GM19035 (cell line): Measurements from ENCODE around the gene KRT2.
"Not testable (repeated sequence)": the region's sequence is repeated elsewhere in the genome, so short reads cannot be mapped to it uniquely, and the experiment has no call there.

Source experiments
- ATAC-seq: cut with Tn5 transposase; IDR thresholded peaks from one replicate; pipeline ENCODE4 v1.9.1; 2021; ENCODE audit not compliant: unreplicated experiment

KRT2 gene

GRCh38 chr12:52685406-52685890 lies 33.4 kb upstream of the KRT2 start:
- ATAC-seq, result no peak

GRCh38 chr12:52684431-52684830 lies 32.4 kb upstream of the KRT2 start:
- ATAC-seq, result no peak

- no peak for ATAC-seq
These were observed 31.7 kb upstream of the KRT2 start for GRCh38 chr12:52683575-52684300.

GRCh38 chr12:52682938-52683574 lies 31.0 kb upstream of the KRT2 start:
- ATAC-seq, result no peak

GRCh38 chr12:52682381-52682660 lies 30.3 kb upstream of the KRT2 start:
- ATAC-seq, result no peak

GRCh38 chr12:52681526-52682380 lies 29.7 kb upstream of the KRT2 start:
- ATAC-seq, result no peak

- ATAC-seq, result no peak
These were observed 28.4 kb upstream of the KRT2 start, which contains the start of gene KRT1 for GRCh38 chr12:52680363-52680762. TSS of gene KRT1 (minus strand) at chr12:52680407. CDS start at chr12:52680348, 59 bp downstream.

- ATAC-seq, result no peak
These were observed 27.9 kb upstream of the KRT2 start for GRCh38 chr12:52679875-52680274.

GRCh38 chr12:52677671-52678070 lies 25.7 kb upstream of the KRT2 start:
- no peak for ATAC-seq

GRCh38 chr12:52677126-52677525 lies 25.1 kb upstream of the KRT2 start:
- ATAC-seq, result no peak

- ATAC-seq, result no peak
These were observed 24.2 kb upstream of the KRT2 start for GRCh38 chr12:52676163-52676562.

GRCh38 chr12:52675301-52675701 lies 23.3 kb upstream of the KRT2 start:
- no peak for ATAC-seq

GRCh38 chr12:52674433-52674775 lies 22.4 kb upstream of the KRT2 start:
- no peak for ATAC-seq

GRCh38 chr12:52673713-52674432 lies 21.9 kb upstream of the KRT2 start:
- no peak for ATAC-seq

- no peak for ATAC-seq
These were observed 21.2 kb upstream of the KRT2 start for GRCh38 chr12:52673217-52673616.

- ATAC-seq, result no peak
These were observed 20.4 kb upstream of the KRT2 start for GRCh38 chr12:52672321-52672933.

GRCh38 chr12:52670961-52671360 lies 18.9 kb upstream of the KRT2 start:
- ATAC-seq, result no peak

- no peak for ATAC-seq
These were observed 18.5 kb upstream of the KRT2 start for GRCh38 chr12:52670506-52670905.

GRCh38 chr12:52669941-52670340 lies 17.9 kb upstream of the KRT2 start:
- not testable (repeated sequence) for ATAC-seq

- ATAC-seq, result no peak
These were observed 17.4 kb upstream of the KRT2 start for GRCh38 chr12:52669426-52669825.

GRCh38 chr12:52667931-52668330 lies 15.9 kb upstream of the KRT2 start:
- no peak for ATAC-seq
